ENCODE data around the gene SYNM.

DNA sequence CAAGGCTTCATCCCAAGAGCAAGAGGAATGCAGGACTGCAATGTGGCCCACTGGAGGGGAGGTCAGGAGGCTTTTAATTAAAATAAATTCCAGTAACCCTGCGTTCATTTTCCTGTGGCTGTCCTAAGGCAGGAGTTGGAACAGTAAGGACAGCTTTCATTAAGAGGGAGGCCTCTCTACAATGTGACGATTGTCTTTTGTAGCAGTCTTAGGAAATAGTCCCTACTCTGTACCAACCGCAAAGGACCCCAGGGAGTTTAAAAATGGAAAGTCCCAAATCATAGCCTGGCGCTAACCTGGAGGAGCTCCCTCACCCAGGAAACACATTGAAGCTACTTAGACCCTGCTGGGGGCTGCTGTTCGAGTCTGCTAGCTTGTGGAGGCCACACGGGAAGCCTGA lies 62.8 kb downstream of the SYNM start:
- TF ChIP-seq, protein P1, sequence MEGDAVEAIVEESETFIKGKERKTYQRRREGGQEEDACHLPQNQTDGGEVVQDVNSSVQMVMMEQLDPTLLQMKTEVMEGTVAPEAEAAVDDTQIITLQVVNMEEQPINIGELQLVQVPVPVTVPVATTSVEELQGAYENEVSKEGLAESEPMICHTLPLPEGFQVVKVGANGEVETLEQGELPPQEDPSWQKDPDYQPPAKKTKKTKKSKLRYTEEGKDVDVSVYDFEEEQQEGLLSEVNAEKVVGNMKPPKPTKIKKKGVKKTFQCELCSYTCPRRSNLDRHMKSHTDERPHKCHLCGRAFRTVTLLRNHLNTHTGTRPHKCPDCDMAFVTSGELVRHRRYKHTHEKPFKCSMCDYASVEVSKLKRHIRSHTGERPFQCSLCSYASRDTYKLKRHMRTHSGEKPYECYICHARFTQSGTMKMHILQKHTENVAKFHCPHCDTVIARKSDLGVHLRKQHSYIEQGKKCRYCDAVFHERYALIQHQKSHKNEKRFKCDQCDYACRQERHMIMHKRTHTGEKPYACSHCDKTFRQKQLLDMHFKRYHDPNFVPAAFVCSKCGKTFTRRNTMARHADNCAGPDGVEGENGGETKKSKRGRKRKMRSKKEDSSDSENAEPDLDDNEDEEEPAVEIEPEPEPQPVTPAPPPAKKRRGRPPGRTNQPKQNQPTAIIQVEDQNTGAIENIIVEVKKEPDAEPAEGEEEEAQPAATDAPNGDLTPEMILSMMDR (IDR thresholded peaks at IDR 0.05) = no peak
- TF ChIP-seq POLR2A (IDR thresholded peaks at IDR 0.05) = no peak
- TF ChIP-seq EP300 (IDR thresholded peaks at IDR 0.05) = no peak
- TF ChIP-seq POLR2AphosphoS5 (IDR thresholded peaks at IDR 0.05) = no peak
